Brain microvascular endothelial cell (primary cell): ENCODE results near the gene HDAC9.

Experiments used
- DNase-seq: peaks from one replicate; pipeline ENCODE4 v3.0.0-alpha.2; 2020
- H3K27ac ChIP-seq: fragments of 250-450 bp; sonication (Bioruptor Pico); 2 replicates; pipeline ENCODE4 v1.5.1; 2020; ENCODE audit warnings: mild to moderate bottlenecking, moderate library complexity
- H3K27me3 ChIP-seq: fragments of 250-450 bp; sonication (Bioruptor Pico); replicated peaks from 2 replicates; pipeline ENCODE4 v1.5.1; 2020; ENCODE audit warnings: mild to moderate bottlenecking
- H3K36me3 ChIP-seq: fragments of 250-450 bp; sonication (Bioruptor Pico); replicated peaks from 2 replicates; pipeline ENCODE4 v1.5.1; 2020; ENCODE audit warnings: mild to moderate bottlenecking
- H3K4me3 ChIP-seq: 2 replicates; pipeline ENCODE4 v1.5.1; 2011; ENCODE audit warnings: low read depth, mild to moderate bottlenecking, control low read depth, low read length, moderate library complexity
- in situ Hi-C: cut with HindIII; loops from 2 replicates; pipeline ENCODE4 v1.10.0; 2017; ENCODE audit warnings: low sequenced_read_pairs, low pct_ligation_motif_present
- TF ChIP-seq, protein P1 (sequence below): IDR thresholded peaks from 2 replicates; pipeline ENCODE4 v1.5.1; 2011; ENCODE audit warnings: low read depth, mild to moderate bottlenecking, moderate library complexity, low read length, control low read depth, inconsistent platforms; ENCODE audit errors: missing control alignments

The HDAC9 gene

DNA sequence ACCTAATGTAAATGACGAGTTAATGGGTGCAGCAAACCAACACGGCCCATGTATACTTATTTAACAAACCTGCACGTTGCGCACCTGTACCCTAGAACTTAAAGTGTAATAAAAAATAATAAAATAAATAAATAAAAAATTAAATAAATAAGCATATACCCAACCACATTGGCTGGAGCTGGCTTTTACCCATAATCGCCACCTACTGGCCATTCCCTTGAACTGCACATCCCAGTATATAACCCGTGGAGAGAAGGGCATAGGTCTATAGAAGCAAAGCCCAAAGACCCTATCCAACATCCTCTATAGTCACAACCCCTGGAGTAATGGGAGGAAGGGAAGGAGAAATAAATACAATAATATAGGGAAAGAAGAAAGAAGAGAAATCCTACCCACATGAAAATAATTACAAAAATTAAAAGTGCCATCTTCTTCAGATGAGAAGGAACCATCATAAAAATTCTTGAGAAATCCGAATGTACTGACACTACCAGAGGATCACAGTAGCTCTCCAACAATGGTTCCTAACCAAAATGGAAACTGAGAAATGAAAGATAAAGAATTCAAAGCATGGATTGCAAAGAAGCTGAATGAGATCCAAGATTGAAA is 556.3 kb downstream of the HDAC9 start:
- no peaks in the 10 kb centered on the region for H3K36me3 ChIP-seq
- H3K4me3 ChIP-seq, result no peak overlapping the region
- DNase-seq, result peak; percentile 43
- in situ Hi-C loops, result no loop called here
- H3K27me3 ChIP-seq, result no peaks in the 10 kb centered on the region
- TF ChIP-seq, protein P1, sequence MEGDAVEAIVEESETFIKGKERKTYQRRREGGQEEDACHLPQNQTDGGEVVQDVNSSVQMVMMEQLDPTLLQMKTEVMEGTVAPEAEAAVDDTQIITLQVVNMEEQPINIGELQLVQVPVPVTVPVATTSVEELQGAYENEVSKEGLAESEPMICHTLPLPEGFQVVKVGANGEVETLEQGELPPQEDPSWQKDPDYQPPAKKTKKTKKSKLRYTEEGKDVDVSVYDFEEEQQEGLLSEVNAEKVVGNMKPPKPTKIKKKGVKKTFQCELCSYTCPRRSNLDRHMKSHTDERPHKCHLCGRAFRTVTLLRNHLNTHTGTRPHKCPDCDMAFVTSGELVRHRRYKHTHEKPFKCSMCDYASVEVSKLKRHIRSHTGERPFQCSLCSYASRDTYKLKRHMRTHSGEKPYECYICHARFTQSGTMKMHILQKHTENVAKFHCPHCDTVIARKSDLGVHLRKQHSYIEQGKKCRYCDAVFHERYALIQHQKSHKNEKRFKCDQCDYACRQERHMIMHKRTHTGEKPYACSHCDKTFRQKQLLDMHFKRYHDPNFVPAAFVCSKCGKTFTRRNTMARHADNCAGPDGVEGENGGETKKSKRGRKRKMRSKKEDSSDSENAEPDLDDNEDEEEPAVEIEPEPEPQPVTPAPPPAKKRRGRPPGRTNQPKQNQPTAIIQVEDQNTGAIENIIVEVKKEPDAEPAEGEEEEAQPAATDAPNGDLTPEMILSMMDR, result peak; percentile 82
- no peak overlapping the region for H3K27ac ChIP-seq
